Measurements from ENCODE around the gene NFIB. TPM values are rescaled to one million over a fixed set of nuclear protein-coding genes. Genes with fewer than 3 reads are reported as not detected.

The NFIB gene
- polyA plus RNA-seq, 2 of the 4 experiments (the other 2 are of a cell fraction), result 10.7 to 21.7 TPM

- 67% methylated on average over 43 of the region's 43 CpGs for WGBS (ENCODE audit: missing lambda C conversion rate)
- peak in 1 of 2 experiments; percentile 2; a peak in 1 of 6 replicates for ATAC-seq
- H3K4me2 ChIP-seq, result peak overlapping the region; percentile 80
- peak overlapping the region; percentile 59 to 83 for H3K27ac ChIP-seq
- H3K9me3 ChIP-seq, result no peaks in the 10 kb centered on the region
- CTCF ChIA-PET, result interaction anchor here (0.8 to 2.5 kb wide), 17 partner anchors 11 to 1259 kb away, joined by 3 to 8 read pairs (median 4); no protein-coding TSS in a partner anchor
- TF ChIP-seq EP300 (IDR thresholded peaks at IDR 0.05) (no peak), ATOH8 (CRISPR knock-in tag; IDR thresholded peaks at IDR 0.05; ENCODE audit: low read depth) (no peak), CBX2 (IDR thresholded peaks at IDR 0.05; ENCODE audit: borderline replicate concordance, low read depth) (no peak), HEYL (CRISPR knock-in tag; IDR thresholded peaks at IDR 0.05) (no peak), RARB (CRISPR knock-in tag; IDR thresholded peaks at IDR 0.05) (no peak), SMC3 (IDR thresholded peaks at IDR 0.05) (no peak)
- POLR2A ChIA-PET, result interaction anchor here (1.4 to 2.9 kb wide), 4 partner anchors 22 to 34 kb away, joined by 3 to 11 read pairs (median 6); partner anchors contain the start of gene NFIB
- no peak for DNase-seq (ENCODE audit: low read depth in 1 of 2, low spot score in 1 of 2)
- FAIRE-seq, result no peak
- H3K4me3 ChIP-seq, result peak overlapping the region; percentile 55
- peaks cover 13% of the 10 kb centered on the region; the same call in 1 of the 3 replicates for H3K4me1 ChIP-seq
Observed at GRCh38 chr9:14348373-14349145, 34.6 kb upstream of the NFIB start.

GRCh38 chr9:14348123-14348372 is 34.1 kb upstream of the NFIB start:
- TF ChIP-seq RAD21 (conservative IDR thresholded peaks at IDR 0.05 in 1 of 2, IDR thresholded peaks at IDR 0.05 in 1 of 2) (peak in 1 of 2 experiments; percentile 23; a peak in 1 of 5 replicates), E2F6 (IDR thresholded peaks at IDR 0.05; ENCODE audit: borderline replicate concordance, low read depth) (0 out of 2 replicates have a peak, but pooled peaks have one; percentile 9), NPAS2 (CRISPR knock-in tag; IDR thresholded peaks at IDR 0.05; ENCODE audit: borderline replicate concordance) (no peak; the same call in 1 of the 2 replicates)
- ATAC-seq (peak; percentile 74 to 86; a peak in 5 of 6 replicates), FAIRE-seq (no peak), DNase-seq (ENCODE audit: low read depth in 1 of 2, low spot score in 1 of 2) (no peak)
- H3K9me3 ChIP-seq, result no peaks in the 10 kb centered on the region
- CTCF ChIA-PET, result interaction anchor here (0.8 to 2.5 kb wide), 15 partner anchors 10 to 1259 kb away, joined by 3 to 8 read pairs (median 4); no protein-coding TSS in a partner anchor
- H3K4me3 ChIP-seq, result peak overlapping the region; percentile 55
- 8% methylated on average over 10 of the region's 10 CpGs for WGBS (ENCODE audit: missing lambda C conversion rate)
- H3K27ac ChIP-seq, result peak overlapping the region; percentile 59 to 83
- H3K4me1 ChIP-seq, result peaks cover 10% of the 10 kb centered on the region; the same call in 1 of the 3 replicates
- POLR2A ChIA-PET, result interaction anchor here (1.4 to 2.9 kb wide), 5 partner anchors 21 to 34 kb away, joined by 3 to 11 read pairs (median 6); partner anchors contain the start of gene NFIB
- H3K4me2 ChIP-seq, result peak overlapping the region; percentile 80

- H3K4me1 ChIP-seq, result peaks cover 10% of the 10 kb centered on the region; the same call in 1 of the 3 replicates
- ChIA-PET POLR2A (interaction anchor here (1.4 to 2.9 kb wide), 5 partner anchors 21 to 33 kb away, joined by 3 to 11 read pairs (median 6); partner anchors contain the start of gene NFIB), CTCF (interaction anchor here (0.8 to 2.5 kb wide), 21 partner anchors 9 to 1258 kb away, joined by 3 to 12 read pairs (median 4); no protein-coding TSS in a partner anchor)
- H3K9me3 ChIP-seq, result no peaks in the 10 kb centered on the region
- TF ChIP-seq CTCF (IDR thresholded peaks at IDR 0.05), result peak; percentile 46; the same call in 2 of the 3 replicates
- TF ChIP-seq MAX (IDR thresholded peaks at IDR 0.05), result peak; percentile 99
- no peak for TF ChIP-seq EHF (CRISPR knock-in tag; IDR thresholded peaks at IDR 0.05)
- TF ChIP-seq E2F6 (IDR thresholded peaks at IDR 0.05; ENCODE audit: borderline replicate concordance, low read depth), result peak; percentile 99
- TF ChIP-seq USF2 (IDR thresholded peaks at IDR 0.05), result peak; percentile 71
- TF ChIP-seq RAD21 (conservative IDR thresholded peaks at IDR 0.05 in 1 of 2, IDR thresholded peaks at IDR 0.05 in 1 of 2), result peak in 1 of 2 experiments; percentile 48; a peak in 2 of 5 replicates
- TF ChIP-seq ZC3H11A (IDR thresholded peaks at IDR 0.05), result no peak
- no peak for TF ChIP-seq NFE2L2 (conservative IDR thresholded peaks at IDR 0.05; ENCODE audit: low read length)
- TF ChIP-seq POLR2A (IDR thresholded peaks at IDR 0.05; ENCODE audit: low read length), result peak; percentile 43
- TF ChIP-seq EHMT2 (IDR thresholded peaks at IDR 0.05; ENCODE audit: low read depth), result no peak
- TF ChIP-seq MYC (IDR thresholded peaks at IDR 0.05; ENCODE audit: borderline replicate concordance, low read length), result peak; percentile 54; the same call in 1 of the 2 replicates
- 0 out of 2 replicates have a peak, but pooled peaks have one; percentile 38 for TF ChIP-seq PBX3 (IDR thresholded peaks at IDR 0.05)
- peak; percentile 65; the same call in 2 of the 3 replicates for TF ChIP-seq SMC3 (IDR thresholded peaks at IDR 0.05)
- TF ChIP-seq NPAS2 (CRISPR knock-in tag; IDR thresholded peaks at IDR 0.05; ENCODE audit: borderline replicate concordance), result peak; percentile 32; the same call in 1 of the 2 replicates
- TF ChIP-seq HOXB13 (CRISPR knock-in tag; IDR thresholded peaks at IDR 0.05; ENCODE audit: low read depth), result peak; percentile 25; the same call in 1 of the 2 replicates
- TF ChIP-seq FOXS1 (CRISPR knock-in tag; IDR thresholded peaks at IDR 0.05), result no peak
- H3K4me2 ChIP-seq, result peak overlapping the region; percentile 80
- peak; percentile 79 to 86 for ATAC-seq
- no peak for FAIRE-seq
- 9% methylated on average over 24 of the region's 53 CpGs for WGBS (ENCODE audit: missing lambda C conversion rate)
- H3K27ac ChIP-seq, result peak overlapping the region; percentile 59 to 83
- DNase-seq (ENCODE audit: low read depth in 1 of 2, low spot score in 1 of 2), result peak; percentile 52 to 68
- peak overlapping the region; percentile 55 for H3K4me3 ChIP-seq
Observed at GRCh38 chr9:14347406-14348122, 33.6 kb upstream of the NFIB start.

Data from A549 (cell line).